B cell (primary cell): ENCODE measurements around the gene TFCP2L1. TPM values are rescaled to one million over a fixed set of nuclear protein-coding genes. Genes with fewer than 3 reads are reported as not detected.
"Not testable (repeated sequence)": the region's sequence is repeated elsewhere in the genome, so short reads cannot be mapped to it uniquely, and the experiment has no call there.

Source experiments
- ATAC-seq: fragments of 200-7000 bp; cut with Tn5 transposase; one replicate; pipeline ENCODE4 v1.10.0; 2021; ENCODE audit warnings: low read depth, mild to moderate bottlenecking, moderate number of reproducible peaks, moderate library complexity
- CTCF ChIA-PET: fragments of 350-600 bp; sonication (Branson Sonifier 250); formaldehyde crosslinking; loops from one replicate; lab custom pipeline; 2021; ENCODE audit warnings: antibody characterized with exemption, inconsistent platforms; lab: Charles Lee
- POLR2A ChIA-PET: fragments of 350-600 bp; sonication (Branson Sonifier 250); formaldehyde crosslinking; loops from one replicate; lab custom pipeline; 2021; ENCODE audit warnings: antibody characterized with exemption; lab: Charles Lee
- DNase-seq: peaks from one replicate; pipeline ENCODE4 v3.0.0; 2013
- H2AFZ ChIP-seq: 2 replicates; pipeline ENCODE4 v1.6.1; 2012; ENCODE audit warnings: mild to moderate bottlenecking, low read depth, low read length; ENCODE audit not compliant: insufficient read depth, poor library complexity, severe bottlenecking
- H3K27ac ChIP-seq, 2 donors: 1 replicate in 1 of 2; 2 replicates in 1 of 2; pipeline ENCODE4 v1.5.1; 2012 to 2013; ENCODE audit warnings: low read length in 2 of 2, mild to moderate bottlenecking in 2 of 2, moderate library complexity in 1 of 2
- H3K27me3 ChIP-seq, 4 experiments: fragments of 200-600 bp in 1 of 4; sonication (generic) in 1 of 4; replicated peaks in 1 of 4; 1 replicate in 2 of 4; 2 replicates in 2 of 4; pipeline versions ENCODE4 v1.6.1 to v1.7.0; 2013 to 2016; ENCODE audit warnings: low read length in 3 of 4, mild to moderate bottlenecking in 2 of 4, mixed read lengths in 1 of 4, moderate library complexity in 1 of 4; ENCODE audit not compliant: insufficient read depth in 4 of 4, control insufficient read depth in 3 of 4; ENCODE audit errors: control extremely low read depth in 1 of 4
- H3K36me3 ChIP-seq, 2 experiments: replicated peaks in 1 of 2; 1 replicate in 1 of 2; 2 replicates in 1 of 2; pipeline versions ENCODE4 v1.6.1 to v1.7.1; 2013; ENCODE audit warnings: low read length in 1 of 2; ENCODE audit not compliant: insufficient read depth in 2 of 2, control insufficient read depth in 1 of 2; ENCODE audit errors: control extremely low read depth in 1 of 2, extremely low read depth in 1 of 2
- H3K4me1 ChIP-seq, 2 donors: fragments of 200-600 bp in 1 of 2; sonication (generic) in 1 of 2; 1 replicate in 1 of 2; 2 replicates in 1 of 2; pipeline versions ENCODE4 v1.5.1 to v1.6.1; 2013 to 2017; ENCODE audit warnings: low read length in 2 of 2; ENCODE audit not compliant: control insufficient read depth in 2 of 2, insufficient read depth in 2 of 2
- H3K4me2 ChIP-seq: replicated peaks from 2 replicates; pipeline ENCODE3; 2012; ENCODE audit warnings: mild to moderate bottlenecking, low read depth, low read length; ENCODE audit not compliant: poor library complexity, severe bottlenecking
- H3K4me3 ChIP-seq, 5 experiments: fragments of 200-600 bp in 1 of 5; sonication (generic) in 1 of 5; 1 replicate in 3 of 5; 2 replicates in 2 of 5; pipeline versions ENCODE4 v1.5.1 to v1.7.0; 2011 to 2016; ENCODE audit warnings: low read length in 4 of 5, mild to moderate bottlenecking in 4 of 5, low read depth in 2 of 5, control low read depth in 1 of 5, moderate library complexity in 1 of 5; ENCODE audit not compliant: insufficient read depth in 1 of 5; ENCODE audit errors: control extremely low read depth in 1 of 5, extremely low read depth in 1 of 5
- H3K79me2 ChIP-seq: fragments of 200-600 bp; sonication (generic); one replicate; pipeline ENCODE4 v1.6.0; 2016; ENCODE audit warnings: low read length; ENCODE audit not compliant: control insufficient read depth, insufficient read depth
- H3K9ac ChIP-seq: fragments of 200-600 bp; sonication (generic); 2 replicates; pipeline ENCODE4 v1.6.1; 2017; ENCODE audit warnings: mild to moderate bottlenecking, low read length, moderate library complexity
- H3K9me3 ChIP-seq, 3 donors: one replicate each; pipeline versions ENCODE4 v1.6.1 to v1.7.1; 2013; ENCODE audit warnings: low read length in 2 of 3; ENCODE audit not compliant: control insufficient read depth in 2 of 3, insufficient read depth in 1 of 3; ENCODE audit errors: control extremely low read depth in 1 of 3
- H4K20me1 ChIP-seq: 2 replicates; pipeline ENCODE4 v1.6.0; 2012; ENCODE audit warnings: mild to moderate bottlenecking, low read length; ENCODE audit not compliant: insufficient read depth, control insufficient read depth, poor library complexity, severe bottlenecking
- H3K27ac Mint-ChIP-seq: one replicate; pipeline ENCODE4 v1.8.0; 2021; ENCODE audit warnings: mixed read lengths
- H3K27me3 Mint-ChIP-seq: one replicate; pipeline ENCODE4 v1.8.0; 2021; ENCODE audit warnings: mixed read lengths
- H3K4me1 Mint-ChIP-seq: one replicate; pipeline ENCODE4 v1.8.0; 2021; ENCODE audit warnings: mixed read lengths
- H3K4me3 Mint-ChIP-seq: one replicate; pipeline ENCODE4 v1.8.0; 2021; ENCODE audit warnings: mixed read lengths
- H3K9me3 Mint-ChIP-seq: one replicate; pipeline ENCODE4 v1.8.0; 2022; ENCODE audit warnings: mixed read lengths; ENCODE audit not compliant: insufficient read depth
- EZH2 ChIP-seq: IDR thresholded peaks from 2 replicates; pipeline ENCODE4 v1.6.1; 2012; ENCODE audit warnings: borderline replicate concordance, low read depth, mild to moderate bottlenecking, moderate library complexity, low read length; ENCODE audit not compliant: insufficient read depth, poor library complexity, severe bottlenecking
- WGBS: methylation state at CpG from one replicate; pipeline ENCODE4 v1.1.5; 2013; ENCODE audit warnings: missing lambda C conversion rate; ENCODE audit not compliant: insufficient coverage; 5-methylcytosine and 5-hydroxymethylcytosine counted together
- intact Hi-C: fragments of 100-400 bp; cut with micrococcal nuclease; formaldehyde crosslinking; loops from one replicate; pipeline ENCODE4 v1.10.0; 2022
- polyA plus RNA-seq: library from polyadenylated mRNA; depleted of rRNA; stranded (reverse); fragments of >200 nt; gene quantifications from 2 replicates; pipeline ENCODE4 v1.2.3, GENCODE V29; 2012
- total RNA-seq, 2 donors: library from RNA; stranded (reverse); fragments of 120-200 nt in 1 of 2; gene quantifications; 1 replicate in 1 of 2; 2 replicates in 1 of 2; pipeline versions ENCODE4 v1.2.3 to v1.2.4, GENCODE V29; 2013 to 2022
- TF ChIP-seq, protein P1 (sequence below): fragments of 200-600 bp; IDR thresholded peaks from one replicate; pipeline ENCODE4 v1.8.0; 2022; ENCODE audit warnings: antibody characterized with exemption, mild to moderate bottlenecking

Gene TFCP2L1
- total and polyA plus RNA-seq, 2 donors (not counting 1 experiment from before 2014, with no cell fraction given) = 0.03 TPM; not detected in 1

DNA sequence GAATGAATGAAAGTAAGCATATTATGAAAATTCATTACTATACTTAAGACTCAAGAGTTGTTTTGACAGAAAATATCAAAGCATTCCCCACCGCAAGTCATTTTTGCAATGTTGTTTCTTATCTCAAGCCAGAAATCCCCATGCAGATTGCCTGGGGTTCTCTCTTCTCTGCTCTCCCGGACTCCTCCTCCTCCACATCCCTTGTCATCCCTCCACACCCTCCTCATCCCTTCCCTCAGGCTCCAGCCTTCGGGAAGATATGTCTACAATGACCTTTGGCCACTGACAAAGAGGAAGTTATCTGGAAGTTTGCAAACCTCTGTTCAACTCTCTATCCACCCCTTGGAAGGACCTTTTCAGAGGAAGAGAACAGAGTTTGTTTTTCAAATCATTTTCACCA is 11.9 kb downstream of the TFCP2L1 start:
- no peaks in the 10 kb centered on the region for H3K9me3 Mint-ChIP-seq
- Histone ChIP-seq H3K36me3 (no peaks in the 10 kb centered on the region), H3K27me3 (no peaks in the 10 kb centered on the region), H3K79me2 (no peaks in the 10 kb centered on the region), H3K27ac (no peak overlapping the region), H4K20me1 (no peaks in the 10 kb centered on the region), H3K9ac (no peak overlapping the region), H3K4me3 (no peak overlapping the region), H2AFZ (no peak overlapping the region), H3K9me3 (no peaks in the 10 kb centered on the region), H3K4me2 (no peak overlapping the region), H3K4me1 (no peaks in the 10 kb centered on the region)
- no peak for ATAC-seq
- no peaks in the 10 kb centered on the region for H3K4me1 Mint-ChIP-seq
- intact Hi-C loops = no loop called here
- CTCF ChIA-PET = no interaction called here
- POLR2A ChIA-PET = no interaction called here
- no peak overlapping the region for H3K4me3 Mint-ChIP-seq
- 100% methylated on average over 1 of the region's 3 CpGs for WGBS
- no peak overlapping the region for H3K27ac Mint-ChIP-seq
- TF ChIP-seq EZH2 = no peak
- TF ChIP-seq, protein P1, sequence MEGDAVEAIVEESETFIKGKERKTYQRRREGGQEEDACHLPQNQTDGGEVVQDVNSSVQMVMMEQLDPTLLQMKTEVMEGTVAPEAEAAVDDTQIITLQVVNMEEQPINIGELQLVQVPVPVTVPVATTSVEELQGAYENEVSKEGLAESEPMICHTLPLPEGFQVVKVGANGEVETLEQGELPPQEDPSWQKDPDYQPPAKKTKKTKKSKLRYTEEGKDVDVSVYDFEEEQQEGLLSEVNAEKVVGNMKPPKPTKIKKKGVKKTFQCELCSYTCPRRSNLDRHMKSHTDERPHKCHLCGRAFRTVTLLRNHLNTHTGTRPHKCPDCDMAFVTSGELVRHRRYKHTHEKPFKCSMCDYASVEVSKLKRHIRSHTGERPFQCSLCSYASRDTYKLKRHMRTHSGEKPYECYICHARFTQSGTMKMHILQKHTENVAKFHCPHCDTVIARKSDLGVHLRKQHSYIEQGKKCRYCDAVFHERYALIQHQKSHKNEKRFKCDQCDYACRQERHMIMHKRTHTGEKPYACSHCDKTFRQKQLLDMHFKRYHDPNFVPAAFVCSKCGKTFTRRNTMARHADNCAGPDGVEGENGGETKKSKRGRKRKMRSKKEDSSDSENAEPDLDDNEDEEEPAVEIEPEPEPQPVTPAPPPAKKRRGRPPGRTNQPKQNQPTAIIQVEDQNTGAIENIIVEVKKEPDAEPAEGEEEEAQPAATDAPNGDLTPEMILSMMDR = no peak
- peaks cover 7% of the 10 kb centered on the region for H3K27me3 Mint-ChIP-seq
- DNase-seq = no peak

DNA sequence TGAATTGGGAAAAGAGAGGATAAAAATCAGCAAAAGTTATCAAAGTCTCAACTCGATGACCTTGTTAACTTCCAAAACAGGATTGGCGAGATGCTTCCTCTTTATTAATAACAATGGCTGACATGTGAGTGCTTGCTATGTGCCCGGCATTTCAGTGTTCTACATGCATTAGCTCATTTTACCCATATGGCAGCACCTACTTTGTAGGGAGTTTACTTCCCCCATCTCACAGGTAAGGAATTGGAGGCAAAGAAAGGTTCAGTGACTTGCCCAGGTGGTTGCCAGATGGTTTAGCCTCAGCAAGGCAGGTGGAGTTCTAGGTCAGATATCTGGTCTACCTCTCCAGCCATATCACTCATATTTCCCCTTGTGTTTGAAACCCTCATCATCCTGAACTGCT is 12.4 kb downstream of the TFCP2L1 start:
- intact Hi-C loops = no loop called here

DNA sequence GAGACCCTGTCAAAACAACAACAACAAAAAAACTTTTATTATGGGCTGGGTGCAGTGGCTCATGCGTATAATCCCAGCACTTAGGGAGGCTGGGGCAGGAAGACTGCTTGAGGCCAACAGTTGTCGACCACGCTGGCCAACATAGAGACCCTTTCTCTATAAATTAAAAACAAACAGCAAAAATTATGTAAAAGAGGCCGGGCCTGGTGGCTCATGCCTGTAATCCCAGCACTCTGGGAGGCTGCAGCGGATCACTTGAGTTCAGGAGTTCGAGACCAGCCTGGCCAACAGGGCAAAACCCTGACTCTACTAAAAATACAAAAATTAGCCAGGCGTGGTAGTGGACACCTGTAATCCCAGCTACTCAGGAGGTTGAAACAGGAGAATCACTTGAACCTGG is 15.6 kb downstream of the TFCP2L1 start:
- H3K4me1 ChIP-seq, H3K27ac ChIP-seq, H3K79me2 ChIP-seq, H3K27ac Mint-ChIP-seq, H3K4me3 Mint-ChIP-seq, H4K20me1 ChIP-seq, ATAC-seq, H3K9ac ChIP-seq, H2AFZ ChIP-seq, intact Hi-C loops, H3K4me1 Mint-ChIP-seq, H3K9me3 ChIP-seq, H3K9me3 Mint-ChIP-seq, H3K36me3 ChIP-seq, H3K4me3 ChIP-seq, H3K4me2 ChIP-seq, CTCF ChIA-PET, H3K27me3 ChIP-seq, DNase-seq, POLR2A ChIA-PET: not testable (repeated sequence)
- WGBS = 76% methylated on average over 4 of the region's 7 CpGs
- H3K27me3 Mint-ChIP-seq = peaks cover 11% of the 10 kb centered on the region

More for the DNA sequence above, 12.4 kb downstream of the TFCP2L1 start:
- H3K4me3 Mint-ChIP-seq = no peak overlapping the region
- ChIA-PET POLR2A (no interaction called here), CTCF (no interaction called here)
- H3K27me3 ChIP-seq = no peaks in the 10 kb centered on the region
- ATAC-seq (no peak), DNase-seq (no peak)
- H3K27me3 Mint-ChIP-seq = peaks cover 7% of the 10 kb centered on the region
- H3K36me3 ChIP-seq = no peaks in the 10 kb centered on the region
- H3K9ac ChIP-seq = no peak overlapping the region
- H3K4me1 ChIP-seq = no peaks in the 10 kb centered on the region
- H3K9me3 ChIP-seq = no peaks in the 10 kb centered on the region
- H3K4me3 ChIP-seq = no peak overlapping the region
- H2AFZ ChIP-seq = no peak overlapping the region
- H3K4me1 Mint-ChIP-seq = no peaks in the 10 kb centered on the region
- no peak overlapping the region for H3K27ac ChIP-seq
- no peak overlapping the region for H3K27ac Mint-ChIP-seq
- H3K9me3 Mint-ChIP-seq = no peaks in the 10 kb centered on the region
- H3K79me2 ChIP-seq = no peaks in the 10 kb centered on the region
- no peak overlapping the region for H3K4me2 ChIP-seq
- H4K20me1 ChIP-seq = no peaks in the 10 kb centered on the region
- TF ChIP-seq, protein P1 = no peak
- no peak for TF ChIP-seq EZH2
- 93% methylated on average over 2 of the region's 3 CpGs for WGBS
